ENCODE results near the gene LRMDA. TPM values are rescaled to one million over a fixed set of nuclear protein-coding genes. Genes with fewer than 3 reads are reported as not detected.

The LRMDA gene
- total RNA-seq, 1 experiment from 2014 or later = 4.8 TPM

DNA sequence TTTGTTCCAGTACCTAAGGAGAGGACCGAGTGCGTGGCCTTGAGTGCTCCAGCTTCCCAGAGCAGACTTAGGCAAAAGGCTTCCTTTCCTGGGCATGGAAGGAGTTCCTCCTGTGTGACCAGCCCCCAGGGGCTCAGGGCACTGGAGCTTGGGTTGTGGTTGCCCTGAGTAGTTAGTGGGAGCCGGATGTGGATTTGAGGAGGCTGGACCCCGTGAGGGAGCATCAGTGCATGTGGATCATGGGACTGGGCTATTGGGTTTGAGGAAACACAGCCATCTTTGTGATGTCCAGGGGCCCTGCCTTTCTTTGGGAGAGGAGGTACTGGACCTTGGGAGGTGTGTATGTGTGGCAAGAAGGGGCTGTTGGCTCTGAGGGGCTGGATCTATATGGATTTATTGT, 8.4 kb downstream of the LRMDA start:
- RAD21 ChIA-PET (ENCODE audit: low non-redundant PET in 1 of 2, low total read pairs in 2 of 2, uncharacterized antibody in 2 of 2, unreplicated experiment in 2 of 2) = no interaction called here
- H2AFZ ChIP-seq (ENCODE audit: low read depth, low read length, poor library complexity, severe bottlenecking) = no peak overlapping the region
- no peak overlapping the region for H3K4me3 ChIP-seq (replicated peaks in 1 of 2; ENCODE audit: low read depth in 1 of 2, low read length in 2 of 2)
- no peaks in the 10 kb centered on the region; the same call in 1 of the 2 replicates for H3K9me2 ChIP-seq (ENCODE audit: insufficient read depth)
- ATAC-seq (no peak), DNase-seq (ENCODE audit: low read depth, low spot score) (no peak)
- no peak overlapping the region for H3K9ac ChIP-seq (ENCODE audit: low read length)
- peaks cover 0 to 10% of the 10 kb centered on the region in 2 experiments; a peak in 3 of 4 replicates for H3K9me3 ChIP-seq (ENCODE audit: control insufficient read depth in 1 of 2, insufficient read depth in 1 of 2, low read depth in 1 of 2, low read length in 2 of 2)
- H3K36me3 ChIP-seq (ENCODE audit: control insufficient read depth in 1 of 2, insufficient read depth in 2 of 2, low read length in 2 of 2) = no peaks in the 10 kb centered on the region
- H3K79me2 ChIP-seq (ENCODE audit: insufficient read depth, low read length) = no peaks in the 10 kb centered on the region
- H3K4me1 ChIP-seq (ENCODE audit: control insufficient read depth in 1 of 2, insufficient read depth in 2 of 2, low read length in 2 of 2) = no peaks in the 10 kb centered on the region
- no peak overlapping the region for H3K4me2 ChIP-seq (ENCODE audit: low read length)
- POLR2A ChIA-PET = no interaction called here
- no peaks in the 10 kb centered on the region for H3K27me3 ChIP-seq (ENCODE audit: insufficient read depth, low read length)
- intact Hi-C loops (cut with micrococcal nuclease) = no loop called here
- no peaks in the 10 kb centered on the region for H4K20me1 ChIP-seq (ENCODE audit: insufficient read depth)
- BruUV-seq (replicated peaks) = no TSS peak
- CTCF ChIA-PET = no interaction called here
- H3K27ac ChIP-seq (ENCODE audit: low read depth, low read length) = no peak overlapping the region
- no peak for TF ChIP-seq TCF7L2 (IDR thresholded peaks at IDR 0.05; ENCODE audit: borderline replicate concordance, extremely low read depth, insufficient read depth, insufficient read length)
- no peak for TF ChIP-seq JUND (IDR thresholded peaks at IDR 0.05)
- TF ChIP-seq EZH2 (IDR thresholded peaks at IDR 0.05) = no peak
- TF ChIP-seq YY1 (IDR thresholded peaks at IDR 0.05; ENCODE audit: extremely low read depth, insufficient replicate concordance, low read depth, low read length) = no peak
- no peak for TF ChIP-seq RAD21 (IDR thresholded peaks at IDR 0.05; ENCODE audit: low read depth)
- no peak for TF ChIP-seq ZFX (IDR thresholded peaks at IDR 0.05)
- no peak for TF ChIP-seq POLR2A (IDR thresholded peaks at IDR 0.05; ENCODE audit: borderline replicate concordance, extremely low read depth, insufficient read depth, insufficient read length)
- no peak for TF ChIP-seq CEBPB (IDR thresholded peaks at IDR 0.05; ENCODE audit: low read depth)
- TF ChIP-seq CTCF (IDR thresholded peaks at IDR 0.05 in 2 of 3, conservative IDR thresholded peaks at IDR 0.05 in 1 of 3; ENCODE audit: borderline replicate concordance in 1 of 3, insufficient read depth in 1 of 3, low read depth in 2 of 3, low read length in 2 of 3) = no peak
- no peak for TF ChIP-seq SP1 (IDR thresholded peaks at IDR 0.05; ENCODE audit: low read depth)
- no peak for TF ChIP-seq EZH2phosphoT487 (IDR thresholded peaks at IDR 0.05; ENCODE audit: borderline replicate concordance)
- no peak for TF ChIP-seq ATF3 (IDR thresholded peaks at IDR 0.05)

All from HCT116 (cell line).